HFFc6 (cell line): ENCODE measurements around the gene PARD3. TPM values are rescaled to one million over a fixed set of nuclear protein-coding genes. Genes with fewer than 3 reads are reported as not detected.

ENCODE experiments used
- DNase-seq: peaks from one replicate; pipeline ENCODE4 v3.0.0-alpha.2; 2018
- H3K27ac Mint-ChIP-seq: 2 replicates; pipeline ENCODE4 v1.8.0; 2020; ENCODE audit warnings: mild to moderate bottlenecking, mixed read lengths
- H3K27me3 Mint-ChIP-seq: 2 replicates; pipeline ENCODE4 v1.8.0; 2021; ENCODE audit warnings: mild to moderate bottlenecking, moderate library complexity, mixed read lengths; ENCODE audit not compliant: insufficient read depth
- H3K36me3 Mint-ChIP-seq: 2 replicates; pipeline ENCODE4 v1.8.0; 2021; ENCODE audit warnings: low read depth, mixed read lengths
- H3K4me1 Mint-ChIP-seq: 2 replicates; pipeline ENCODE4 v1.8.0; 2020; ENCODE audit warnings: low read depth, mixed read lengths
- H3K4me3 Mint-ChIP-seq: 2 replicates; pipeline ENCODE4 v1.8.0; 2020; ENCODE audit warnings: mild to moderate bottlenecking, moderate library complexity, mixed read lengths
- H3K9me3 Mint-ChIP-seq: 2 replicates; pipeline ENCODE4 v1.8.0; 2020; ENCODE audit warnings: mild to moderate bottlenecking, mixed read lengths
- CTCF ChIP-seq: fragments of 200-600 bp; sonication (generic); IDR thresholded peaks from 2 replicates; pipeline ENCODE4 v1.5.0; 2021; ENCODE audit warnings: antibody characterized with exemption, mild to moderate bottlenecking
- total RNA-seq, 6 experiments: library from RNA; stranded (reverse); fragmentation: NEBNext Ultra II Directional; extraction: Animal tissue kit (Norgen Biotek cat#: 25700); gene quantifications; 2 replicates in 1 of 6; 3 replicates in 5 of 6; pipeline ENCODE4 v1.2.3, GENCODE V29; 2021

PARD3 gene
- total RNA-seq, 6 experiments from 2014 or later, result 19.9 to 24.3 (median 23.1) TPM

GRCh38 chr10:34769899-34770298, 45.2 kb downstream of the PARD3 start:
- Mint-ChIP-seq H3K36me3 (0 out of 2 replicates have a peak, but pooled peaks cover 4% of the 10 kb centered on the region), H3K9me3 (no peaks in the 10 kb centered on the region), H3K27ac (no peak overlapping the region), H3K4me1 (peaks cover 23% of the 10 kb centered on the region), H3K27me3 (no peaks in the 10 kb centered on the region), H3K4me3 (no peak overlapping the region)
- no peak for DNase-seq
- no peak for TF ChIP-seq CTCF

GRCh38 chr10:34768972-34769330, 46.1 kb downstream of the PARD3 start:
- Mint-ChIP-seq H3K4me1 (peaks cover 21% of the 10 kb centered on the region), H3K27ac (no peak overlapping the region), H3K36me3 (0 out of 2 replicates have a peak, but pooled peaks cover 4% of the 10 kb centered on the region)

GRCh38 chr10:34768261-34768971, 46.7 kb downstream of the PARD3 start:
- no peak overlapping the region for H3K27ac Mint-ChIP-seq
- H3K4me1 Mint-ChIP-seq, result peaks cover 23% of the 10 kb centered on the region
- DNase-seq, result no peak
- H3K27me3 Mint-ChIP-seq, result no peaks in the 10 kb centered on the region
- TF ChIP-seq CTCF, result no peak
- no peaks in the 10 kb centered on the region for H3K9me3 Mint-ChIP-seq
- 0 out of 2 replicates have a peak, but pooled peaks cover 4% of the 10 kb centered on the region for H3K36me3 Mint-ChIP-seq
- no peak overlapping the region for H3K4me3 Mint-ChIP-seq

More at GRCh38 chr10:34768972-34769330, 46.1 kb downstream of the PARD3 start:
- no peak for DNase-seq
- H3K4me3 Mint-ChIP-seq, result no peak overlapping the region
- no peak for TF ChIP-seq CTCF
- no peaks in the 10 kb centered on the region for H3K9me3 Mint-ChIP-seq
- H3K27me3 Mint-ChIP-seq, result no peaks in the 10 kb centered on the region

DNA sequence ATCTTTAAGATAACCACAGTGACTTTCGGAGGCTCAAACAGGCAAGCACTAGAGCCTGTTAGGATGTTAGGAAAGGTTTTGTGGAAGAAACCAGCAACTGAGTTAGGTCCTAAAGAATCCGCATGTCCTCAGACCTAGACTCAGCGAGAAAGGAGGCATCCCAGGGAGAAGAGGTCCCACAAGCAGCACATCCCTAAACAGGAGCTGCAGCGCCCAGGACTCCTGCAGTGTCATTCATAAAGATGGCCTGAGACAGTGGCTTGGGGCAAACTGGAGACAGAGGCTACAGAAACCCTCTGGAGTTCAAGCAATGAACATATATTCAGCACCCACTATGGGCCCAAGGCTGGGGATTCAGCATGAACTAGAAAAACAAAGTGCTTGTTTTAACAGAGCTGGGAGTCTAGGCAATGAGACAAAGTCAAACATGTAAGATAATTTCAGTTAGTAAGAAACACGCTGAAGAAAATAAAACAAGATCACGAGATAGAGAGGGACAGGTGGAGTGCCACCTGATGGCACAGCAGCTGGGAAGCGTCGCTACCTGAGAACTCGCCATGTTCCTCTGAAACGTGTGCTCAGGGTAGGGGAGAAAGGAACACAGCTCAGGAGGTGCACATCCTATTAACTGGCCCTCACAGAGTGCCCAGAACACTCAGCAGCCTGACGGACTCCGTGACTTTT, 48.1 kb downstream of the PARD3 start:
- TF ChIP-seq CTCF, result no peak
- Mint-ChIP-seq H3K4me3 (no peak overlapping the region), H3K36me3 (0 out of 2 replicates have a peak, but pooled peaks cover 4% of the 10 kb centered on the region), H3K4me1 (peaks cover 38% of the 10 kb centered on the region), H3K27ac (no peak overlapping the region), H3K9me3 (no peaks in the 10 kb centered on the region), H3K27me3 (peaks cover 1% of the 10 kb centered on the region; the same call in 1 of the 2 replicates)
- DNase-seq, result no peak

DNA sequence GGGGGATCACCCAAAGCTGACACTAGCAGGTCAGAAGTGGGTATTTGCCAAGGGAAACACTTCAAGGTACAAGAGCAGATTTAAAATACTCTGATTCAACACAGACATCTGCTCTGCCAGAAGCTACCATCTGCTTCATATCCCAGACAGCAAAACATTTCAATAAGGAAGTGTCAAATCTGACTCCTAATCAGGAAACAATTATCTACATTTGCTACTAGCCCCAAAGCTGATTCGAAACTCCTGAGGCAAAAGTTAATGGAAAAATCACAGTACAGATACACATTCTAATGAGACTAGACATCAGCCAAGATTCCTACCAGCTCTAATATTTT, 48.9 kb downstream of the PARD3 start:
- DNase-seq, result no peak
- no peak overlapping the region for H3K27ac Mint-ChIP-seq
- H3K4me3 Mint-ChIP-seq, result no peak overlapping the region
- no peak for TF ChIP-seq CTCF
- no peaks in the 10 kb centered on the region for H3K9me3 Mint-ChIP-seq
- peaks cover 44% of the 10 kb centered on the region for H3K4me1 Mint-ChIP-seq
- H3K27me3 Mint-ChIP-seq, result peaks cover 2% of the 10 kb centered on the region; the same call in 1 of the 2 replicates
- H3K36me3 Mint-ChIP-seq, result 0 out of 2 replicates have a peak, but pooled peaks cover 4% of the 10 kb centered on the region
